ENCODE measurements around the gene ADAM17. TPM values are rescaled to one million over a fixed set of nuclear protein-coding genes. Genes with fewer than 3 reads are reported as not detected.

The ADAM17 gene
- total and polyA plus RNA-seq, 10 of the 15 experiments (the other 5 are each of a cell fraction or from before 2014, with no cell fraction given): 2.3 to 18.5 (median 13.4) TPM

DNA sequence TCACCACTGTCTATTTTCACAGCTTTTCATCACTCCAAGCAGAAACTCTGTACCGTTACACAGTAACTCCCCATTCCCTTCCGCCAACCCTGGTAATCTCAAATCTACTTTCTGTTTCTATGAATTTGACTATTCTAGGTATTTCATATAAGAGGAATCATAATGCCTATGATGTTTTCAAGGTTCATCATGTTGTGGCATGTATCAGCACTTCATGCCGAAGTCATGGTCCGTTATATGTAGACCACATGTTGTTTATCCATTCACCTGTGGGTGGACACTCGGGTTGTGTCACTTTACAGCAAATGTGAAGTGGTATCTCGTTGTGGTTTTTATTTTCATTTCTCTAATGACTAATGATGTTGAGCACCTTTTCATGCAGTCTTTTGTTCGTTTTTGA, 110.5 kb downstream of the ADAM17 start:
- ATAC-seq (peak; percentile 54), FAIRE-seq (peak; percentile 41), DNase-seq (ENCODE audit: low read depth, low spot score) (no peak)
- intact Hi-C loops (cut with micrococcal nuclease; ENCODE audit: unreplicated experiment) (no loop called here), in situ Hi-C loops (cut with MboI) (no loop called here)
- Histone ChIP-seq H3K79me2 (ENCODE audit: control insufficient read depth, insufficient read depth, low read length) (no peaks in the 10 kb centered on the region), H3K4me2 (ENCODE audit: control insufficient read depth, insufficient read depth) (no peak overlapping the region), H2AFZ (ENCODE audit: control insufficient read depth, low read depth, low read length) (no peak overlapping the region), H3K4me1 (ENCODE audit: control insufficient read depth, insufficient read depth, low read length) (no peaks in the 10 kb centered on the region), H4K20me1 (ENCODE audit: control insufficient read depth, insufficient read depth) (no peaks in the 10 kb centered on the region), H3K9me3 (replicated peaks; ENCODE audit: control insufficient read depth, insufficient read depth, low read length) (no peaks in the 10 kb centered on the region), H3K27ac (ENCODE audit: control insufficient read depth, insufficient read depth) (no peak overlapping the region), H3K36me3 (ENCODE audit: control insufficient read depth in 2 of 2, insufficient read depth in 2 of 2, low read length in 1 of 2) (peaks cover 2 to 22% of the 10 kb centered on the region in 2 experiments; a peak in 3 of 4 replicates), H3K27me3 (replicated peaks in 1 of 2; ENCODE audit: control insufficient read depth in 2 of 2, insufficient read depth in 2 of 2, low read length in 1 of 2) (no peaks in the 10 kb centered on the region), H3K9ac (ENCODE audit: control insufficient read depth, insufficient read depth, low read length) (no peak overlapping the region), H3K4me3 (no peak overlapping the region)
- CTCF ChIA-PET: interaction anchor here (0.5 to 1.6 kb wide), 2 partner anchors 8 to 965 kb away, joined by 3 to 4 read pairs; no protein-coding TSS in a partner anchor
- no TSS peak for BruUV-seq (replicated peaks)
- TF ChIP-seq, protein P1, sequence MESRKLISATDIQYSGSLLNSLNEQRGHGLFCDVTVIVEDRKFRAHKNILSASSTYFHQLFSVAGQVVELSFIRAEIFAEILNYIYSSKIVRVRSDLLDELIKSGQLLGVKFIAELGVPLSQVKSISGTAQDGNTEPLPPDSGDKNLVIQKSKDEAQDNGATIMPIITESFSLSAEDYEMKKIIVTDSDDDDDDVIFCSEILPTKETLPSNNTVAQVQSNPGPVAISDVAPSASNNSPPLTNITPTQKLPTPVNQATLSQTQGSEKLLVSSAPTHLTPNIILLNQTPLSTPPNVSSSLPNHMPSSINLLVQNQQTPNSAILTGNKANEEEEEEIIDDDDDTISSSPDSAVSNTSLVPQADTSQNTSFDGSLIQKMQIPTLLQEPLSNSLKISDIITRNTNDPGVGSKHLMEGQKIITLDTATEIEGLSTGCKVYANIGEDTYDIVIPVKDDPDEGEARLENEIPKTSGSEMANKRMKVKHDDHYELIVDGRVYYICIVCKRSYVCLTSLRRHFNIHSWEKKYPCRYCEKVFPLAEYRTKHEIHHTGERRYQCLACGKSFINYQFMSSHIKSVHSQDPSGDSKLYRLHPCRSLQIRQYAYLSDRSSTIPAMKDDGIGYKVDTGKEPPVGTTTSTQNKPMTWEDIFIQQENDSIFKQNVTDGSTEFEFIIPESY (IDR thresholded peaks at IDR 0.05): peak; percentile 43; the same call in 1 of the 2 replicates
- TF ChIP-seq RUNX3 (IDR thresholded peaks at IDR 0.05; ENCODE audit: low read length): peak; percentile 80
- TF ChIP-seq JUNB (IDR thresholded peaks at IDR 0.05): peak; percentile 22; the same call in 1 of the 2 replicates
- 0 out of 2 replicates have a peak, but pooled peaks have one; percentile 9 for TF ChIP-seq RAD21 (IDR thresholded peaks at IDR 0.05; ENCODE audit: insufficient read depth, low read depth, low read length)
- no peak for TF ChIP-seq WRNIP1 (IDR thresholded peaks at IDR 0.05; ENCODE audit: borderline replicate concordance, low read depth, low read length)
- TF ChIP-seq IRF4 (IDR thresholded peaks at IDR 0.05; ENCODE audit: low read depth, low read length): 0 out of 2 replicates have a peak, but pooled peaks have one; percentile 22
- WGBS (ENCODE audit: insufficient coverage, insufficient replicate concordance, low lambda C conversion rate, missing lambda C conversion rate): 67% methylated on average over 7 of the region's 7 CpGs
- SMC1A ChIA-PET (ENCODE audit: uncharacterized antibody, unreplicated experiment): no interaction called here
- POLR2A ChIA-PET: no interaction called here
- RAD21 ChIA-PET (ENCODE audit: unreplicated experiment): no interaction called here

DNA sequence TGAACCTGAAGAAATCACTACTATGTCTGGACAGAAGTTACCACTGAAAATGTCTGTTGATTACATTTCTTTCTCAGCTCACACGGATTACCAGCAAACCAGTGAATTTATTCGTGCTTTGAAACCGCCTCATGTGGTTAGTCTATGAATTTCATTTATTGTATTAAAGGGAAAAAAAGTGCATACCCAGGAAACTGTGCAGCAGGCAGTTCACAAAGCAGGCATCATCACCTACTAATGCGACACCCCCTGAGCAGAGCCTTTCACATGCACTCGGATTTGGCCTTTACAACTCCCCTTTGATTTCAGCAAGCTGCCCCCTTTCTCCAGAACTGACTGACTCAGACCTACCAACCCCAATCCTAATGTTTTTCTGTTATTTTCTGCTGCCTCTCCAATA, 112.1 kb downstream of the ADAM17 start:
- intact Hi-C loops (cut with micrococcal nuclease; ENCODE audit: unreplicated experiment) (no loop called here), in situ Hi-C loops (cut with MboI) (no loop called here)
- RAD21 ChIA-PET (ENCODE audit: unreplicated experiment): no interaction called here
- FAIRE-seq (no peak), DNase-seq (ENCODE audit: low read depth, low spot score) (no peak), ATAC-seq (no peak)
- WGBS (ENCODE audit: insufficient coverage, insufficient replicate concordance, low lambda C conversion rate, missing lambda C conversion rate): 99% methylated on average over 5 of the region's 5 CpGs
- SMC1A ChIA-PET (ENCODE audit: uncharacterized antibody, unreplicated experiment): no interaction called here
- no peak overlapping the region for H3K27ac ChIP-seq (ENCODE audit: control insufficient read depth, insufficient read depth)
- H3K79me2 ChIP-seq (ENCODE audit: control insufficient read depth, insufficient read depth, low read length): no peaks in the 10 kb centered on the region
- H3K4me2 ChIP-seq (ENCODE audit: control insufficient read depth, insufficient read depth): no peak overlapping the region
- CTCF ChIA-PET: interaction anchor here (1.6 kb wide), 1 partner anchor 10 kb away, joined by 4 read pairs; no protein-coding TSS in a partner anchor
- H4K20me1 ChIP-seq (ENCODE audit: control insufficient read depth, insufficient read depth): no peaks in the 10 kb centered on the region
- no peaks in the 10 kb centered on the region for H3K4me1 ChIP-seq (ENCODE audit: control insufficient read depth, insufficient read depth, low read length)
- POLR2A ChIA-PET: no interaction called here
- H2AFZ ChIP-seq (ENCODE audit: control insufficient read depth, low read depth, low read length): no peak overlapping the region
- BruUV-seq (replicated peaks): no TSS peak
- no peaks in the 10 kb centered on the region for H3K9me3 ChIP-seq (replicated peaks; ENCODE audit: control insufficient read depth, insufficient read depth, low read length)
- H3K9ac ChIP-seq (ENCODE audit: control insufficient read depth, insufficient read depth, low read length): no peak overlapping the region
- H3K4me3 ChIP-seq: no peak overlapping the region
- H3K36me3 ChIP-seq (ENCODE audit: control insufficient read depth in 2 of 2, insufficient read depth in 2 of 2, low read length in 1 of 2): peaks cover 2 to 17% of the 10 kb centered on the region in 2 experiments; a peak in 3 of 4 replicates
- H3K27me3 ChIP-seq (replicated peaks in 1 of 2; ENCODE audit: control insufficient read depth in 2 of 2, insufficient read depth in 2 of 2, low read length in 1 of 2): no peaks in the 10 kb centered on the region
- TF ChIP-seq, protein P2, sequence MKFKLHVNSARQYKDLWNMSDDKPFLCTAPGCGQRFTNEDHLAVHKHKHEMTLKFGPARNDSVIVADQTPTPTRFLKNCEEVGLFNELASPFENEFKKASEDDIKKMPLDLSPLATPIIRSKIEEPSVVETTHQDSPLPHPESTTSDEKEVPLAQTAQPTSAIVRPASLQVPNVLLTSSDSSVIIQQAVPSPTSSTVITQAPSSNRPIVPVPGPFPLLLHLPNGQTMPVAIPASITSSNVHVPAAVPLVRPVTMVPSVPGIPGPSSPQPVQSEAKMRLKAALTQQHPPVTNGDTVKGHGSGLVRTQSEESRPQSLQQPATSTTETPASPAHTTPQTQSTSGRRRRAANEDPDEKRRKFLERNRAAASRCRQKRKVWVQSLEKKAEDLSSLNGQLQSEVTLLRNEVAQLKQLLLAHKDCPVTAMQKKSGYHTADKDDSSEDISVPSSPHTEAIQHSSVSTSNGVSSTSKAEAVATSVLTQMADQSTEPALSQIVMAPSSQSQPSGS (IDR thresholded peaks at IDR 0.05; ENCODE audit: low read length): no peak
- no peak for TF ChIP-seq BCL11A (IDR thresholded peaks at IDR 0.05; ENCODE audit: low read depth, low read length)
- TF ChIP-seq, protein P3, sequence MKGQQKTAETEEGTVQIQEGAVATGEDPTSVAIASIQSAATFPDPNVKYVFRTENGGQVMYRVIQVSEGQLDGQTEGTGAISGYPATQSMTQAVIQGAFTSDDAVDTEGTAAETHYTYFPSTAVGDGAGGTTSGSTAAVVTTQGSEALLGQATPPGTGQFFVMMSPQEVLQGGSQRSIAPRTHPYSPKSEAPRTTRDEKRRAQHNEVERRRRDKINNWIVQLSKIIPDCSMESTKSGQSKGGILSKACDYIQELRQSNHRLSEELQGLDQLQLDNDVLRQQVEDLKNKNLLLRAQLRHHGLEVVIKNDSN (IDR thresholded peaks at IDR 0.05; ENCODE audit: borderline replicate concordance, extremely low read length, insufficient read depth, low read depth, low read length): no peak
- TF ChIP-seq SPI1 (IDR thresholded peaks at IDR 0.05; ENCODE audit: borderline replicate concordance, insufficient read depth, low read depth, low read length): no peak
- TF ChIP-seq NFIC (IDR thresholded peaks at IDR 0.05; ENCODE audit: low read depth, low read length): no peak
- no peak for TF ChIP-seq KDM1A (IDR thresholded peaks at IDR 0.05; ENCODE audit: borderline replicate concordance)
- TF ChIP-seq EP300 (IDR thresholded peaks at IDR 0.05; ENCODE audit: borderline replicate concordance in 1 of 2, control insufficient read depth in 1 of 2, low read depth in 2 of 2, low read length in 2 of 2): no peak

Data from GM12878 (cell line).